Measurements from ENCODE around the gene OR2AT4.
"Not testable (repeated sequence)": the region's sequence is repeated elsewhere in the genome, so short reads cannot be mapped to it uniquely, and the experiment has no call there.

The OR2AT4 gene

GRCh38 chr11:75103380-75104026 lies 6.8 kb upstream of the OR2AT4 start:
- DNase-seq (ENCODE audit: low read depth): no peak

- no peak for DNase-seq (ENCODE audit: low read depth)
These were observed 4.9 kb upstream of the OR2AT4 start for GRCh38 chr11:75101424-75102128.

- DNase-seq (ENCODE audit: low read depth): no peak
These were observed 3.6 kb upstream of the OR2AT4 start for GRCh38 chr11:75100314-75100713.

- no peak for DNase-seq (ENCODE audit: low read depth)
These were observed 3.0 kb upstream of the OR2AT4 start for GRCh38 chr11:75099635-75100034.

- not testable (repeated sequence) for DNase-seq (ENCODE audit: low read depth)
These were observed 2.3 kb upstream of the OR2AT4 start for GRCh38 chr11:75098835-75099439.

GRCh38 chr11:75098181-75098580 lies 1.5 kb upstream of the OR2AT4 start:
- not testable (repeated sequence) for DNase-seq (ENCODE audit: low read depth)

GRCh38 chr11:75097173-75097557 lies 489 bp upstream of the OR2AT4 start:
- DNase-seq (ENCODE audit: low read depth): no peak

GRCh38 chr11:75094382-75094781 lies 2.3 kb downstream of the OR2AT4 start:
- not testable (repeated sequence) for DNase-seq (ENCODE audit: low read depth)

- DNase-seq (ENCODE audit: low read depth): no peak
These were observed 6.0 kb downstream of the OR2AT4 start for GRCh38 chr11:75090671-75091177.

- DNase-seq (ENCODE audit: low read depth): no peak
These were observed 9.1 kb downstream of the OR2AT4 start for GRCh38 chr11:75087319-75088305.

GRCh38 chr11:75084883-75085282 lies 11.8 kb downstream of the OR2AT4 start:
- no peak for DNase-seq (ENCODE audit: low read depth)

- no peak for DNase-seq (ENCODE audit: low read depth)
These were observed 13.5 kb downstream of the OR2AT4 start for GRCh38 chr11:75083217-75083605.

GRCh38 chr11:75082601-75083216 lies 14.0 kb downstream of the OR2AT4 start:
- DNase-seq (ENCODE audit: low read depth): no peak

- no peak for DNase-seq (ENCODE audit: low read depth)
These were observed 17.1 kb downstream of the OR2AT4 start for GRCh38 chr11:75079546-75079945.

GRCh38 chr11:75078233-75078632 lies 18.4 kb downstream of the OR2AT4 start:
- no peak for DNase-seq (ENCODE audit: low read depth)

- no peak for DNase-seq (ENCODE audit: low read depth)
These were observed 19.4 kb downstream of the OR2AT4 start for GRCh38 chr11:75077316-75077715.

- DNase-seq (ENCODE audit: low read depth): no peak
These were observed 20.0 kb downstream of the OR2AT4 start for GRCh38 chr11:75076671-75077070.

- DNase-seq (ENCODE audit: low read depth): no peak
These were observed 23.1 kb downstream of the OR2AT4 start for GRCh38 chr11:75073459-75074190.

- DNase-seq (ENCODE audit: low read depth): no peak
These were observed 24.1 kb downstream of the OR2AT4 start for GRCh38 chr11:75072582-75072981.

GRCh38 chr11:75069473-75069872 lies 27.2 kb downstream of the OR2AT4 start:
- DNase-seq (ENCODE audit: low read depth): no peak

GRCh38 chr11:75068993-75069392 lies 27.7 kb downstream of the OR2AT4 start:
- no peak for DNase-seq (ENCODE audit: low read depth)
